GM19035 (cell line): ENCODE results near the gene FKBP6.
"Not testable (repeated sequence)": the region's sequence is repeated elsewhere in the genome, so short reads cannot be mapped to it uniquely, and the experiment has no call there.

Experiments used
- ATAC-seq: cut with Tn5 transposase; IDR thresholded peaks from one replicate; pipeline ENCODE4 v1.9.1; 2021; ENCODE audit not compliant: unreplicated experiment

Gene FKBP6

DNA sequence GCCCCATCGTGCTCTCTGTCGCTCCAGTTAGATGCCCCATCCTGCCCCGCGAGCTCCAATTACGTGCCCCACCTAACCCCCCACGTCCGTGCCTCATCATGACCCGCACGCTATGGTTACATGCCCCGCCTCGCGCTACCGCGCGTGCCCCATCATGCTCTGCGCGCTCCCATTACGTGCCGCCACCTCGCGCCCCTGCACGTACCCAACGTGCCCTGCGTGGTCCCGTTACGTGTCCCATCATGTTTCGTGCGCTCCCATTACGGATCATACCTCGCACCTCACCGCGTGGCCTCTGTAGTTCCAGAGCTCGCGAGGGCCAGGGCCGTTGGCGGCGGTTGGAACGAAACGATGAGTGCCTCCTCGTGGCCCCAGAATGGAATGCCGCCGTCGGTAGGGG is at the start of gene FKBP6, which contains the start of gene TRIM50:
FKBP6 (plus strand) TSS at position 240 of the 400 bp plus-strand sequence. CDS start 268 bp downstream, outside the sequence.
TRIM50 (minus strand) TSS at position 161 of the 400 bp plus-strand sequence. CDS start 3,295 bp downstream, outside the sequence.
- ATAC-seq = not testable (repeated sequence)

GRCh38 chr7:73297235-73297634 is 30.7 kb upstream of the FKBP6 start:
- not testable (repeated sequence) for ATAC-seq

DNA sequence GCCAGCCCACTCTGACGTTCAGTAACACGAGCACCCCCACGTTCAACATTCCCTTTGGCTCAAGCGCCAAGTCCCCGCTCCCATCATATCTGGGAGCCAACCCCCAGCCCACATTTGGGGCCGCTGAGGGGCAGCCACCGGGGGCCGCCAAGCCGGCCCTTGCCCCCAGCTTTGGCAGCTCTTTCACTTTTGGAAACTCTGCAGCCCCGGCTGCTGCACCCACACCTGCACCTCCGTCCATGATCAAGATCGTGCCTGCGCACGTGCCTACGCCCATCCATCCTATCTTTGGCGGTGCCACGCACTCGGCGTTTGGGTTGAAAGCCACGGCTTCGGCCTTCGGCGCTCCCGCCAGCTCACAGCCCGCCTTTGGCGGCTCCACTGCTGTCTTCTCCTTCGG is 30.3 kb upstream of the FKBP6 start:
- not testable (repeated sequence) for ATAC-seq

GRCh38 chr7:73299812-73300211 is 28.1 kb upstream of the FKBP6 start:
- ATAC-seq = not testable (repeated sequence)

DNA sequence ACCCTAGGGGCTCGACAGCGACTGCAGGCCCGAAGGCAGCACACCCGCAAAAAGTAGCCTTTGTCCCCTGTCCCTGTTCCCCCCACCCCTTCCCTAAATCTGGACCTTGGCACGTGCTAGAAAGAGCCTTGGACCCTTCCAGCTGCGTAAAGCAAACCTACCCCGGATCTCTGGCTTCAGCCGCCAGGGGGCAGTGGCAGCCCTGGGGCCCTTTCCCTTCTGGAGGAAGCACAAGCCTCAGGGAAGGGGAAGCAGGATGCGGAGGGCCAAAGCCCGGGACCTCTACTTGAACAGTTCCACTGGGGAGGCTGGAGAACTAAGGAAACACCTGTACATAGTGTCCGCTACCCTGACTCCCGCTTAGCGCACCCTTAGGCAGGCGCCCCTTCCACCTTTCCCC is 26.9 kb upstream of the FKBP6 start:
- not testable (repeated sequence) for ATAC-seq

GRCh38 chr7:73302846-73303245 is 25.1 kb upstream of the FKBP6 start:
- ATAC-seq = not testable (repeated sequence)

GRCh38 chr7:73303546-73303945 is 24.4 kb upstream of the FKBP6 start:
- ATAC-seq = no peak

GRCh38 chr7:73304071-73304470 is 23.9 kb upstream of the FKBP6 start:
- ATAC-seq = no peak

GRCh38 chr7:73304612-73305387 is 23.2 kb upstream of the FKBP6 start:
- not testable (repeated sequence) for ATAC-seq

DNA sequence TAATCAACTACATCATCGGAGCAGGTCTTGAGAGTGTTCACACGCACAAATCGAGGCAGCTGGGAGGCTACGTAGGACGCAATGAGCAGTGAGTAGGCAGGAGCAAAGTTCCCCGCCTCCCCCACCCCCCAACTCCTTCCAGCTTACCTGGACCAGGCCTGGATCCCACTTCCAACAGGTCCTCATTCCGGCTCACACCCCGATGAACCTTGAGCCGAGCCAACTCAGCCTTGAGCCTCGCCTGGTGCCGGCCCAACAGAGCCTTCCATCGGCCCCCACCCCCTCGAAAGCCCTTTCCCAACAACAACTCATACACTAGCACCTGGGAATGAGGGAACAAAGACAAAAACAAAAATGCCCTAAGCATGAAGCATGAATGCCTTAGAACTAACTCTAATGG is 20.5 kb upstream of the FKBP6 start:
- ATAC-seq = no peak

- peak; percentile 30 for ATAC-seq
Measured at GRCh38 chr7:73308074-73308664, 19.8 kb upstream of the FKBP6 start.

DNA sequence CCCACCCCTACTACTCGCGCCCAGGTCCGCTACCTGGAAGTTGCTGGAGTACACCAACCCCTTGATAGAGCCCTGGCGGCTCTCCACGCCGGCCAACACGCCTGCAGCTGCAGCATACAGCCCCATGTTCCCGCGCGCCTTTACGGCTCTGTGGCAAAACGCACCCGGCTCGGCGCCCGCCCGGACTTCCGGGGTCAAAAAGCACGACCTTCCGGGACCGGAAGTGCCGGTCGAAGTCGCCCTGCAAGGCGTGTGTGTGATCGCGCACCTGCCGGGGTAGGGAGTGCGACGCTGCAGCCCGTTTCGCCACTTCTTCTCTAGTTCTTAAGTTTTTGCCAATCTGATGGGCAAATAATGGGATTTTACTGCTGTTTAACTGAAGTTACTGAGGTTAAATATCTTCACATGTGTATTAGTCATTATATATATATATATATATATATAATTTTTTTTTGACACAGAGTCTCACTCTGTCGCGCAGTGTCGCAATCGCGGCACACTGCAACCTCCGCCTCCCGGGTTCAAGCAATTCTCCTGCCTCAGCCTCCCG is 19.2 kb upstream of the FKBP6 start, which contains the start of gene NSUN5:
NSUN5 (minus strand) TSS at position 162 of the 550 bp plus-strand sequence; CDS start at position 126, 36 bp downstream.
- ATAC-seq = peak; percentile 77

DNA sequence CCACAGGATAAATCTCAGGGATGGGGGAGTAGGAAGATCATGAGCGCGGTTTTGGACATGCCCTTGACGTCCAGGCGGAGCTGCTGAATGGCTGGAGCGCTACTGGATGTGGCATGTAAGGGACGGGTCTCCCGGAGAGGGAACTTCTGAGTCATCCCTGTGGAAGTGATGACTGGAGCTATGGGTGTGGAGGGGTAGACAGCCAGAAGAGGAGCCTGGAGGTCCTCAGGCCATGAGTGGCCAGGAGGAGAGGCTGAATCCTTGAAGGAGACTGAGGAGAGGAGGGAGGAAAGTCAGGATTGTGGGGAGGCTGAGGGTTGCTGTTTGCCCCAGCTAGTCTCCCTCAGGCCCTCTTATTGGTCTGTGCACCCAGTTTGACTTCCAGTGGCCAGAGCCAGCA is 16.5 kb upstream of the FKBP6 start:
- not testable (repeated sequence) for ATAC-seq

GRCh38 chr7:73312831-73313520 is 15.0 kb upstream of the FKBP6 start:
- no peak for ATAC-seq

DNA sequence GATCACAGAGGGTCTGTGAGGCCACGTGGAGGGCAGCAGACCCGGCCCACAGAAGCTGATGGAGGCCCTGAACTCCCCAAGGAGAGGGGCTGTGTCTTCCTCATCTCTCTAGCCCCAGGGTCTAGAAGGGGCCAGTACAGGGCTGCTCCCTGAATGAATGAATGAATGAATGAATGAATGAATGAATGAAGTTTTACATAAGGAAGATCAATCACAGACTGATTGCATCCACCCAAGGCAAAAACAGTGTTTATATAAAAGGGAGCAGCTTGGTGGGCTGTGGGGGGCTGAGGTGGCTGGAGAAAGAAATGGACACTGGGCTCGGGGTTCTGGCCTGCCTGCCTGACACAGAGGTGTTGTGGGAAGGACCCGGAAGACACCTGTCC is 14.4 kb upstream of the FKBP6 start:
- ATAC-seq = no peak

- ATAC-seq = no peak
Measured at GRCh38 chr7:73314271-73314670, 13.7 kb upstream of the FKBP6 start.

GRCh38 chr7:73316521-73316920 is 11.4 kb upstream of the FKBP6 start:
- no peak for ATAC-seq

- not testable (repeated sequence) for ATAC-seq
Measured at GRCh38 chr7:73318656-73319204, 9.2 kb upstream of the FKBP6 start.

GRCh38 chr7:73319541-73319940 is 8.4 kb upstream of the FKBP6 start:
- not testable (repeated sequence) for ATAC-seq

GRCh38 chr7:73320009-73320408 is 8.0 kb upstream of the FKBP6 start:
- ATAC-seq = not testable (repeated sequence)
